22Rv1 (cell line): Measurements from ENCODE around the gene RAB27B.

Experiments
- ZFX ChIP-seq: fragments of 450-650 bp; IDR thresholded peaks from 2 replicates; pipeline ENCODE4 v1.6.1; 2017; ENCODE audit warnings: antibody characterized with exemption, borderline replicate concordance
- TF ChIP-seq, protein P1 (sequence below): fragments of 450-650 bp; IDR thresholded peaks from 2 replicates; pipeline ENCODE4 v1.5.1; 2017; ENCODE audit warnings: mild to moderate bottlenecking

DNA sequence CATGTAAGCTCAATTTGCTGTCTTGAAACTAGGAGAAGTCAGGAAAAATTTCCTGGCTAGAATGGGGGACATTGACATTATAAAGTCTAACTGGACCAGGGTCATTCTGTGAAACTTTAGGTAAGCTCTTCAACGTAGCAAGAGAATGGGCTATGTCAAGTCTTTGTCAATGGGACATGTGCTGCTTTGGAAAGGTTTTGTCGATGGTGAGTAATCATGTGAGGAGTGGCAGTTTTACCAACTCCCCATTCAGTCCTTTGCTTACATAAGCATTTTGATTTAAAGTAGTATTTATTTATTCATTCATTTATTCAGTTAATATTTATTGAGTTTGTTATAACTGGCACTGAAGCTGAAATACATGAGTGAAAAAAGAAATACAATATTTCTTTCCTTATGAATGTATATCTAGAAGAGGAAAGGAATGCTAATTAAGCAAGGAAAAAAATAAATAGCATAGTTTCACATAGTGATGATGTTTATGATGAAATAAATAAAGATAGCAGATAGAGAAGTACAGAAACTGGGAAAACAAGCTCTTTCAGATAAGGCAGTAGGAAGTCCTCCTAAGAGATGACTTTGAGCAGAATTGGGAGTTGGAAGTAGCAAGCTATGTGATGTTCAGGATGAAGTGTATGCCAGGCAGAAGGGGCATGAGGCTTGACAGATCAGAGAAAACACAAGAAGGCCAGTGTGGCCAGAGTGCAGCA is 25.4 kb upstream of the RAB27B start:
- TF ChIP-seq, protein P1, sequence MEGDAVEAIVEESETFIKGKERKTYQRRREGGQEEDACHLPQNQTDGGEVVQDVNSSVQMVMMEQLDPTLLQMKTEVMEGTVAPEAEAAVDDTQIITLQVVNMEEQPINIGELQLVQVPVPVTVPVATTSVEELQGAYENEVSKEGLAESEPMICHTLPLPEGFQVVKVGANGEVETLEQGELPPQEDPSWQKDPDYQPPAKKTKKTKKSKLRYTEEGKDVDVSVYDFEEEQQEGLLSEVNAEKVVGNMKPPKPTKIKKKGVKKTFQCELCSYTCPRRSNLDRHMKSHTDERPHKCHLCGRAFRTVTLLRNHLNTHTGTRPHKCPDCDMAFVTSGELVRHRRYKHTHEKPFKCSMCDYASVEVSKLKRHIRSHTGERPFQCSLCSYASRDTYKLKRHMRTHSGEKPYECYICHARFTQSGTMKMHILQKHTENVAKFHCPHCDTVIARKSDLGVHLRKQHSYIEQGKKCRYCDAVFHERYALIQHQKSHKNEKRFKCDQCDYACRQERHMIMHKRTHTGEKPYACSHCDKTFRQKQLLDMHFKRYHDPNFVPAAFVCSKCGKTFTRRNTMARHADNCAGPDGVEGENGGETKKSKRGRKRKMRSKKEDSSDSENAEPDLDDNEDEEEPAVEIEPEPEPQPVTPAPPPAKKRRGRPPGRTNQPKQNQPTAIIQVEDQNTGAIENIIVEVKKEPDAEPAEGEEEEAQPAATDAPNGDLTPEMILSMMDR, result no peak
- TF ChIP-seq ZFX, result no peak
